ENCODE measurements around the gene STYXL1. TPM values are rescaled to one million over a fixed set of nuclear protein-coding genes. Genes with fewer than 3 reads are reported as not detected.
"Not testable (repeated sequence)": the region's sequence is repeated elsewhere in the genome, so short reads cannot be mapped to it uniquely, and the experiment has no call there.

The STYXL1 gene
- polyA plus RNA-seq, 3 donors, result 64.6 to 79.8 (median 67.2) TPM

GRCh38 chr7:76031964-76032363, 15.8 kb downstream of the STYXL1 start:
- H4K20me1 ChIP-seq (ENCODE audit: insufficient read depth, low read length), result peaks cover 27% of the 10 kb centered on the region
- no peak overlapping the region for H3K9ac ChIP-seq (ENCODE audit: insufficient read depth, low read length, poor library complexity, severe bottlenecking)
- peaks cover 0 to 9% (median 0%) of the 10 kb centered on the region in 3 donors for H3K27me3 Mint-ChIP-seq (ENCODE audit: low read depth in 3 of 3)
- no peaks in the 10 kb centered on the region for H3K9me3 Mint-ChIP-seq
- H3K27ac Mint-ChIP-seq, result no peak overlapping the region
- no peaks in the 10 kb centered on the region for H3K27me3 ChIP-seq (ENCODE audit: control insufficient read depth in 2 of 2, insufficient read depth in 2 of 2, low read length in 2 of 2)
- peaks cover 21 to 28% of the 10 kb centered on the region in 2 donors for H3K36me3 Mint-ChIP-seq
- H3K9me3 ChIP-seq (replicated peaks in 1 of 2; ENCODE audit: control insufficient read depth in 1 of 2, insufficient read depth in 1 of 2, low read length in 2 of 2), result no peaks in the 10 kb centered on the region
- no peak overlapping the region for H3K27ac ChIP-seq (ENCODE audit: low read depth in 1 of 2, low read length in 2 of 2)
- DNase-seq, result no peak
- intact Hi-C loops (cut with micrococcal nuclease), result no loop called here
- H3K4me1 ChIP-seq (ENCODE audit: control insufficient read depth in 1 of 2, insufficient read depth in 2 of 2, low read length in 2 of 2), result no peaks in the 10 kb centered on the region
- H3K4me3 ChIP-seq (replicated peaks in 1 of 3; ENCODE audit: low read depth in 2 of 3, low read length in 3 of 3), result no peak overlapping the region
- no peaks in the 10 kb centered on the region for H3K79me2 ChIP-seq (ENCODE audit: insufficient read depth, low read length)
- H3K4me2 ChIP-seq (replicated peaks; ENCODE audit: extremely low read depth, low read length, poor library complexity, severe bottlenecking), result no peak overlapping the region
- no peak overlapping the region for H3K4me3 Mint-ChIP-seq
- peaks cover 5 to 26% of the 10 kb centered on the region in 2 donors for H3K36me3 ChIP-seq (replicated peaks in 1 of 2; ENCODE audit: control insufficient read depth in 1 of 2, insufficient read depth in 2 of 2, low read length in 2 of 2)
- WGBS (ENCODE audit: insufficient coverage), result no CpG with 5 or more reads among the region's 1 CpG
- no peak overlapping the region for H2AFZ ChIP-seq (ENCODE audit: insufficient read depth, low read depth, low read length, poor library complexity, severe bottlenecking)
- peaks cover 5% of the 10 kb centered on the region for H3K4me1 Mint-ChIP-seq
- TF ChIP-seq CTCF (IDR thresholded peaks at IDR 0.05), result no peak

- H3K4me3 Mint-ChIP-seq; H3K27me3 ChIP-seq (ENCODE audit: control insufficient read depth in 2 of 2, insufficient read depth in 2 of 2, low read length in 2 of 2); H3K27me3 Mint-ChIP-seq (ENCODE audit: low read depth in 3 of 3); DNase-seq; H3K9ac ChIP-seq (ENCODE audit: insufficient read depth, low read length, poor library complexity, severe bottlenecking); H3K4me1 Mint-ChIP-seq; H2AFZ ChIP-seq (ENCODE audit: insufficient read depth, low read depth, low read length, poor library complexity, severe bottlenecking); H3K4me2 ChIP-seq (replicated peaks; ENCODE audit: extremely low read depth, low read length, poor library complexity, severe bottlenecking); H3K9me3 Mint-ChIP-seq; H3K4me3 ChIP-seq (replicated peaks in 1 of 3; ENCODE audit: low read depth in 2 of 3, low read length in 3 of 3); H3K4me1 ChIP-seq (ENCODE audit: control insufficient read depth in 1 of 2, insufficient read depth in 2 of 2, low read length in 2 of 2); H3K27ac Mint-ChIP-seq; H3K79me2 ChIP-seq (ENCODE audit: insufficient read depth, low read length); H3K27ac ChIP-seq (ENCODE audit: low read depth in 1 of 2, low read length in 2 of 2); H3K9me3 ChIP-seq (replicated peaks in 1 of 2; ENCODE audit: control insufficient read depth in 1 of 2, insufficient read depth in 1 of 2, low read length in 2 of 2): not testable (repeated sequence)
- intact Hi-C loops (cut with micrococcal nuclease), result loop anchor here (10.0 kb wide), 1 partner anchor 255 kb away; the partner anchor contains the start of gene CCL26 (in 2 of the 2)
- Histone ChIP-seq H3K36me3 (replicated peaks in 1 of 2; ENCODE audit: control insufficient read depth in 1 of 2, insufficient read depth in 2 of 2, low read length in 2 of 2) (peaks cover 5 to 34% of the 10 kb centered on the region in 2 donors), H4K20me1 (ENCODE audit: insufficient read depth, low read length) (peaks cover 13% of the 10 kb centered on the region)
- 100% methylated on average over 4 of the region's 7 CpGs for WGBS (ENCODE audit: insufficient coverage)
- peaks cover 31 to 47% of the 10 kb centered on the region in 2 donors for H3K36me3 Mint-ChIP-seq
Observed at GRCh38 chr7:76029682-76030081, 18.1 kb downstream of the STYXL1 start.
